NCI-H748 (cell line): ENCODE data around the gene PIP4K2C.
A peak's percentile ranks its signal among the peaks of the same experiment; 100 is the strongest.
"Not testable (repeated sequence)": the region's sequence is repeated elsewhere in the genome, so short reads cannot be mapped to it uniquely, and the experiment has no call there.

Experiments
- DNase-seq: peaks from one replicate; lab custom pipeline; 2025; ENCODE audit not compliant: unreplicated experiment; lab: John Stamatoyannopoulos, UW

The PIP4K2C gene

DNA sequence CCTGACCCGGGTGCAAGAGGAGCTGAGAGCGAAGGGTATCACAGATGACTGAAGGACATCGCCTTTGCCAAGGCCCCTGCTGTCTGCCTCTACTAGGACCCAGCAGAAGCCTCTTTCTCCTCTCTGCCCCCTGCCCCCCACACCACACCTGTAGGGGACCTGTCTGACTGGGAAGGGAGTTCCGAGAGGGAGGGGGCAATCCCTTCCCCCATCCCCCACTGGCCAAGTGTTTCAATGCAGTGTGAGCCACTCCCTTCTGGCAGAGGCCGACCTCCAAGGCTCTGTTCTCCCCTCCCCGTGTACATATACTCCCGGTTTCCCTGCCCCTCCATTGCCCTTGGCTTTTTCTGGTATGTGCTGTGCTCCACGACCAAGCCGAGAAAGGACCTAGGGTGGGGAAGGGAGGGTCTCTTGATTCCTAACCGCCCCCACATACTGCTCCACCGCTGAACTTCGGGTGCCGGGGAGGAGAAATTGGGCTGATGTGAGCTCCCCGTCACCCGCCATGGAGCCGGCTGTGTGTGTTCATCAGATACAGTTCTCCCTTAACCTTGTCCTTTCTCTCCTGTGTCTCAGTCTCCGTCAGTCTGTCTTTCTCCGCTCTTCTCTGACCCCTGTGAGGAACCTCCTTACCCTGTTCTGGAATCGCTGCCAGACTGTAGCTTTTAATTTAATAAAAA lies 18.2 kb downstream of the PIP4K2C start:
- DNase-seq = no peak

DNA sequence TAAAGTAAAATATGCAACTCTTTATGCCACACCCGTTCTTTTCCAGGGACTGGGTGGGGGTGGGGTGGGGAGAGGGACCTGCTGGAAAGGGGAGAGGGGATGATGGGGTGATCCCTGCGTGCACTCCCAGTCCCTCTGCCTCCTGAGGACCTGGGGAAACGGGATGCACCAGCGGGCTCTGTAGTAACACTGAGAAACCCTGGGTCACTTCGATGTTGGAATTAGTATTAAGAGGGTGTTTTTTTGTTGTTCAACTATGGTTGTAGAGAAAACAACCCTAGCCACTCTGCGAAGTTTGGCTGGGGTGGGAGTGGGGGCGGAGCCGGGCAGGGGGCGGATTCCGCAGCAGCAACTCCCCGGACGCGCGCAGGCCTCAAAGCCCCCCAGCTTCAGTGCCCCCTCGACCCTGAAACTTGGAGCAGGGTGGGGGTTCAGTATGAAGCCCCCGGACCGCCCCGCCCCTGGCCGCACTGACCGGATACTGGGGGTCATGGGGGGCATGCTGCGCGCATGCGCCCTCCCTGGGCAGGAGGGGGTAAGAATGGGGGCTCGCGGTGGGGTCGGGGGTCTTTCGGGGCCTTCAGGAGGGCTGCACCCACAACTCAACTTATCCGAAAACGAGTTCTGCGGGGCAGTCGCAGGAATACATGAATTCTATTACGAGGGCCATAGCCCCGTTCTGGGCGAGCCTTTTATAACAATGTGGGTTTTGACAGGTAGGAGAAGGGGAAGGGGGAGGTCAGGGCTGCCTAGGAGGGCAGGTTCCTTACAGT lies 19.0 kb downstream of the PIP4K2C start:
- no peak for DNase-seq

DNA sequence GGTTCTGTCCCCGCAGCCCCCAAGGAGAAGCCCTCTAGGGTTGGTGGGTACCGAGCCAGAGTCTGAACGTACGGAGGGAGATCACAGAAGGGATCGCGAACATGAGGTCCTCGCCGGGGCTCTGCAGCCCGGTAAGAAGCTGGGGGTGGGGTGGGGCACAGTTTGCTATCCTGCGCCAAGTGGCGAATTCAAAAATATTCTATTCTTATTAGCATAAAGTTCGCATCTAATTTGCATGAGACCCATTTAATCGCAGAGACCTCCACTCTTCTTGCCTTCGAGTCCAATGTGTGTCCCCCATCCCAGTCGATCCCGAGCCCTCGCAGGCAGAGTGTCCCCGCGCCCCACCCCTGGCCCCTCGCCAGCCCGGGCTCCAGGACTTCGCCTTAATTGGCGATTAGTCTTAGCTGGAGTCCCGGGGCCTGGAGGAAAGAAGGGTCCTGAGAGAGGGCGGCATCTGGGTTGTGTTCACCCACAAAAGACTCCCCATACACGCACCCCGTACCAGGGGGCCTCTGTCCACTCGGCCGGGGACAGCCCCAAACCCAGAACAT lies 19.6 kb downstream of the PIP4K2C start:
- DNase-seq = no peak

DNA sequence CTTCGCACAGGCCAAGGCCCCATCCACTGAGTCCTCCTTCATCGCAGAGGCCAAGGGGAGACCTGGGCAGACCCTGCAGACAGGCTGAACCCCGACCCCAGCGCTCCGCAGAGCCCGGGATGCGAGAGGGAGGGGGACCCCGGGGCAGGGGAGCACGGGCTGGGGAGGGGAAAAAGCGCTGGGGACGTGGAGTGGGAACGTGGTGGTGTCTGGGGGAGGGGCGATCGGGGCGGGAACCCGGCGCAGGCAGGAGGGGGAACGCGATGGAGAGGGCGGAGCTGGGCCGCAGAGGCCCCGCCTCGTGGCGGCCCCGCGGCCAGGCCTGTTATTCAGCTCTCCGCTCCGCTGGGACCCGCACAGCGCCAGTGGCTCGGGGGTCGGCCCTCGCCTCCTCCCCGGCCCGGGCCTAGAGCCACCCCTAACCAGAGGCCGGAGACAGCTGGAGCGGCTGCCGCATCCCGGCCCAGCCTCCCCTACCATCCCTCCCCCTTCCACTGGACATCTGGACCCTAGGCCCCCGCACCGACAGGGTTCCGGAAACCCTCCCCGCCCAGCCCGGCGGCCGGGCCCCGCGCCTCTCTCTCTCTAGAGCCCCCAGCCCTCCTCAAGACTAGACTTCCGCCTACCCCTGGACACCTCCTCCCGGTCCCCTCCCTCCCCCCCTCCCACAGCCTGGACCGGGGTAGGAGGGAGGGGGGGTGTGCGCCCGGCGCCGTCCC lies 20.3 kb downstream of the PIP4K2C start, which contains the start of gene ARHGEF25:
Gene ARHGEF25 (plus strand): TSS at position 328 of the 719 bp plus-strand sequence. CDS start 460 bp downstream, outside the sequence.
- DNase-seq = peak; percentile 80

DNA sequence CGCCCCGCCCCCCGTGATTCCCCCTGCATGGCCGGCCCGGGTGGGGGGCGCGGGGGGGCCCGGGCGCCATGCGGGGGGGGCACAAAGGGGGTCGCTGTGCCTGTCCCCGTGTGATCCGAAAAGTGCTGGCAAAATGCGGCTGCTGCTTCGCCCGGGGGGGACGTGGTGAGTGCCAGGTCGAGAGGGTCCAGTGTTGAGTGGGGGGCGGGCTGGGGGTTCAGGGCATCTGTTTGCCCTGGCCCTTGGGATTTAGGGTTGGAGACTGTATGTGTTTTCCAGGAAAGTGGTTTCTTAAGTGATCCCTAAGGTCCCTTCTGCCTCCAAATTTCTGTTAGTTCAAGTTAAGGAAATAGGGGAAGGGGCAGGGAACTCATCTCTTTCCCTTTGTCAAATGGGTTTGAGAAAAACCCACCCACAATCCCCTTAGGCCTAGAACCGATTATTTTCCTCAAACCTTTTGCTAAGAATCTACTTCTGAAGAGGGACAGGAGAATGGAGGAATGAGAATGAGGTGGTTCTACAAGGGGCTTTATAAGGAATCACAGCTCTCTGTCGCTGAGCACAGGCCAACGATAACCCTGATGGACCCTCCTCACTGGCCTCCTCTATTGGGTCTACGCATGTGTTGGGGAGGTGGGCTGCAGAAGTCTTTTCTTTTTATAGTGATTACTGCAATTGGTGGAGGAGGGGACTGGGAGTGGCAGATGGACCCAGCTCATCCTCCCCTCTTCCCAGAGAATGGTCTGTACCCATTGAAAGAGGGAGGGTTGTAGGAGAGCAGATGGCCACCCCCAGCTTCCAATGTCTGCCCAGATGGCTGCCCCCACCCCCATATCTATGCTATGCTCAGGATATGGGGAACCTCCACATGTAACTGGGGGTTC lies 21.1 kb downstream of the PIP4K2C start:
- no peak for DNase-seq

DNA sequence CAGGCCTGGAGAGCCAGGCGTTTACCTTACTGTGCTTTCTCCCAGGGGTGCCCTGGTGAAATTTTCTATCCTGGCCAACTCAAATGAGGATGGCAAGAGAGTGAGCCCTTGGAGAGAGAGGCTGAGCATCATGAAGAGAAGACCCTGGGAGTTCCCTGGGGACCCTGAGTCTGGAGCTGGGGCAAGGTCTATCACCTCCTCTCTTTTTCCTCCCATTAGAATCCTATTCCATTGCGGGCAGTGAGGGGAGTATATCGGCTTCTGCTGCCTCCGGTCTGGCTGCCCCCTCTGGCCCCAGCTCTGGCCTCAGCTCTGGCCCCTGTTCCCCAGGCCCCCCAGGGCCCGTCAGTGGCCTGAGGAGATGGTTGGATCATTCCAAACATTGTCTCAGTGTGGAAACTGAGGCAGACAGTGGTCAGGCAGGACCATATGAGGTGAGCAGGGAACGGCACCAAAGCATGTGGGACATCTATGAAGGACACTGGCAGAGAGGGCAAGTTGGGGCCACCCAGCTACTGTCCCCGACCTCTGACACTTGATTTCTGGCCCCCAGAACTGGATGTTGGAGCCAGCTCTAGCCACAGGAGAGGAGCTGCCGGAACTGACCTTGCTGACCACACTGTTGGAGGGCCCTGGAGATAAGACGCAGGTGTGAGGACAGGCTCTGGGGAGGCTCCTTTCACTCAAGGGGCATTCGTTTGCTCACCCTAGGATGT lies 21.9 kb downstream of the PIP4K2C start:
- no peak for DNase-seq

DNA sequence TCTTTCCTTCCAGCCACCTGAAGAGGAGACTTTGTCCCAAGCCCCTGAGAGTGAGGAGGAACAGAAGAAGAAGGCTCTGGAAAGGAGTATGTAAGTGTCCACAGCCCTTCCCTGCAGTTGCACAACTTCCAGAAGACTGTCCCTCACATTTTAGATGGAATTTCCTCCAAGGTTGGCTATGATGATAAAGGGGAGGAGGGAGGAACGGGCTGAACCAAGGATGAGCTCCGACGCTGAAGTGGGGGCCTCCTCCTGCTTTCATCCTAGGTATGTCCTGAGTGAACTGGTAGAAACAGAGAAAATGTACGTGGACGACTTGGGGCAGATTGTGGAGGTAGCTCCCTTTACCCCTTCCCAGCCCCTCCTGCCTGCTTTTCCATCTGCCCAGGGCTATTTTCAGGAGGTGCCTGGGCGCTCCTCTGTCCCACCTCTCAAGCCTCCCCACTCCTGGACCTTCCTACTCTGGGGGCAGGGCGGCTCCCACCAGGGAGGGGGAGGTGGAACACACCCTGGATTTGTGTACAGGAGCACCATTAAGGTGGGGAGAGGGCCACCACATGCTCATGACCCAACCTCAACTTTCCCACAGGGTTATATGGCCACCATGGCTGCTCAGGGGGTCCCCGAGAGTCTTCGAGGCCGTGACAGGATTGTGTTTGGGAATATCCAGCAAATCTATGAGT lies 22.6 kb downstream of the PIP4K2C start:
- DNase-seq = no peak

DNA sequence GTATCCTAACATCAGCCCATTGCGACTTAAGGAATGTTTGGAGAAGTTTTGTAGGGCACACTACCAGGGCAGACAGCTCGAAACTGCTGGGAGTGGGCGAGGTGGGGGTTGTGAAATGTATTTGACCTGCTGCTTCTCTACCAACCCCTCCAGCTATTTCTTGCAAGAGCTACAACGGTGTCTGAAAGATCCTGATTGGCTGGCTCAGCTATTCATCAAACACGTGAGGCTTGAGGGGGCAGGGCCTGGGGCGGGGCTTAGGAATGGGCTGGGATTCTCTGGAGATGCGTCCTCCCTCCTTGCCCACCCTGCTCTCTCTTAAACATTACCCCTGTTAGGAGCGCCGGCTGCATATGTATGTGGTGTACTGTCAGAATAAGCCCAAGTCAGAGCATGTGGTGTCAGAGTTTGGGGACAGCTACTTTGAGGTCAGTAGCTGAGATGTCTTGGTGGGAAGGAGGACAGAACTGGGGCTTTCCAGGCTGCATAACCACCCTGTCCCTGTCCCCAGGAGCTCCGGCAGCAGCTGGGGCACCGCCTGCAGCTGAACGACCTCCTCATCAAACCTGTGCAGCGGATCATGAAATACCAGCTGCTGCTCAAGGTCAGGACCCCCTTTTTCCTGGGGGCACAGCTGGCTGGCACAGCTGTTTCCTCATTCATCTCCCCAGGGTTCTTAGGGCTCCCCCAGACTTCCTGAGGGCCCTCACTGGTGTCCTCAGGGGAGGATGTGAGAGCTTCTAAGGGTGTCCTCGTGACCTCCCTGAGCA lies 23.4 kb downstream of the PIP4K2C start:
- DNase-seq = peak; percentile 13

DNA sequence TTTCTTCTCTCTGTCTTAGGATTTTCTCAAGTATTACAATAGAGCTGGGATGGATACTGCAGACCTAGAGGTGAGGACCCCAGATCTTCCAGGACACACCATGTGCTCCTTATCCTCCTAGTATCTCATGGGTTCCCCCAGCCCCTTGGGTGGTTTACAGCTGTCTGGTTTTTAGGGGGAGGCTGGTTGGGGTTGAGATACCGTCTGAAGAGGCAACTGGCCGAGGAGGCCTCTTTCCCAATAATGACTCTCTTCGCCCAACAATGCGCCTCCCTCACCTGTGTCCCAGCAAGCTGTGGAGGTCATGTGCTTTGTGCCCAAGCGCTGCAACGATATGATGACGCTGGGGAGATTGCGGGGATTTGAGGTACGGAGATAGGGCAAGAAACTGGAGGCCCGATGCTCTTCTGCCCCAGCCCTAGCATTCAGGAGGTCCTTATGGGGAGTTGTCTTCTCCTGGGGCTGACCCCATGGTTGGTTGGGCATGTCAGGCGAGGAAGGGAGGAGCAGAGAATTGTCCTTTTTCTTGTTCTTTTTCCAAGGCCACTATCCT lies 24.0 kb downstream of the PIP4K2C start:
- no peak for DNase-seq

DNA sequence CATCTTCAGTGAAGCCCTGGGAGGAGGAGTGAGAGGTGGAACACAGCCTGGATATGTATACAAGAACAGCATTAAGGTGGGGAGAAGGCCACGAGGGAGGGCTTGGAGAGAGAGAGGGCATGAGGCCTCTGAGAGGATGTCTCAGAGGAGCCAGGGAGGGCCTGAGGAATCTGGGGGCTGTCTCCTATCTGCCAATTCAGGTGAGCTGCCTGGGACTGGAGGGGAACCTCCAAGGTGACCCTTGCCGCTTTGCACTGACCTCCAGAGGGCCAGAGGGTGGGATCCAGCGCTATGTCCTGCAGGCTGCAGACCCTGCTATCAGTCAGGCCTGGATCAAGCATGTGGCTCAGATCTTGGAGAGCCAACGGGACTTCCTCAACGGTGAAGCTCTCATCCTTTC lies 24.6 kb downstream of the PIP4K2C start:
- DNase-seq = no peak

DNA sequence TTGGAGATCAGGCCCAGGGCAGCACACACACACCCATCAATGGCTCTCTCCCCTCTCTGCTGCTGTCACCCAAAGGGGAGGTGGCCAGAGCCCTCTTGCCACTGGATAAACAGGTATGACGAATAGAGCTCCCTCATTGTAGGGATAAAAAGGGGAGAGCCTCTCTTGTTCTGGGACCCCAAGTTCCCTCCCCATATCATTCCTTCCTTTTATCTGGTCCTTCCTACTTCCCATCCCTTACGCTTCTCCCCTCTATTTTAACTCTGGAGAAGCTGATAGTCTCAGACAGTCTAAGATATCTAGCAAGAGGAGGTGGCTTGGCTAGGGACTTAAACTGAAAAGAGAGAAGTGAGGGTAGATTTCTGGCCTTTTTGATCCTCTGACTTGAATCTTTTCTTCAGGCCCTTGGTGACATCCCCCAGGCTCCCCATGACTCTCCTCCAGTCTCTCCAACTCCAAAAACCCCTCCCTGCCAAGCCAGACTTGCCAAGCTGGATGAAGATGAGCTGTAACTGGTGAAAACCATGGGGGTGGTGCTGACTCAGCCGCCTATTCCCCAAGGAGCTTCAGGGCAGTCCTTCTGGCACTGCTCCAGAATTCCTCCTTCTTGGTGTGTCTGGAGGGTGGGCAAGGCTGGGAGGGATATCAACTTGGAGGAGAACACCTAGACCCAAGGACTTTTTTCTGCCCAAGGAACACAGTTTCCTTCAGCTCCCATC lies 25.6 kb downstream of the PIP4K2C start:
- DNase-seq = no peak

DNA sequence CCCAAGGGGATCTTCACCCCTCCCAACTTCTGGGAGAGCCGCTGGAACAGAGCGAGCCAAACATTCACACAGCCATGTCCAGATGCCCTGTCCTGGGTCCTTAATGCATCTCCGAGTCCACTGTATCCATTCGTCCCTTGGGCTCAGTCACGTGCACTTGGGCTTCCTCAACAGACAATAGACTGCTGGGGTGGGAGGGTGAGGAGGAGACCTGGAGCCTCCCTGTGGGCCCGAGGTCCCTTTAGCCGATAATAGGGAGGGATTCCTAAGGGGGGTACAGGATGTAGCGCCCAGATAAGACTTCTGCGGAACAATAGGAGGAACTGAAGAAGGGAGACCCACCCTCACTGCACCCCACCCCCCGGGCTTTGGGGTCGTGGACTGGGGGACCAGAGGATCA lies 26.9 kb downstream of the PIP4K2C start:
- no peak for DNase-seq

DNA sequence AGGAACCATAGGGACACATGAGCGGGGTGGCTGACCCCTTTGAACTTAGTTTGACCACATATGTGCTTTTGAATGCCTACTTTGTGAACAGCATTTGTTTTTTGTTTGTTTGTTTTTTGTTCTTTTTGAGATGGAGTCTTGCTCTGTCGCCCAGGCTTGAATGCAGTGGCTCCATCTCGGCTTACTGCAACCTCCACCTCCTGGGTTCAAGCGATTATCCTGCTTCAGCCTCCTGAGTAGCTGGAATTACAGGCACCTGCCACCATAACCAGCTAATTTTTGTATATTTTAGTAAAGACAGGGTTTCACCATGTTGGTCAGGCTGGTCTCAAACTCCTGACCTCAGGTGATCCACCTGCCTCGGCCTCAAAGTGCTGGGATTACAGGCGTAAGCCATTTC lies 27.4 kb downstream of the PIP4K2C start:
- DNase-seq = not testable (repeated sequence)

DNA sequence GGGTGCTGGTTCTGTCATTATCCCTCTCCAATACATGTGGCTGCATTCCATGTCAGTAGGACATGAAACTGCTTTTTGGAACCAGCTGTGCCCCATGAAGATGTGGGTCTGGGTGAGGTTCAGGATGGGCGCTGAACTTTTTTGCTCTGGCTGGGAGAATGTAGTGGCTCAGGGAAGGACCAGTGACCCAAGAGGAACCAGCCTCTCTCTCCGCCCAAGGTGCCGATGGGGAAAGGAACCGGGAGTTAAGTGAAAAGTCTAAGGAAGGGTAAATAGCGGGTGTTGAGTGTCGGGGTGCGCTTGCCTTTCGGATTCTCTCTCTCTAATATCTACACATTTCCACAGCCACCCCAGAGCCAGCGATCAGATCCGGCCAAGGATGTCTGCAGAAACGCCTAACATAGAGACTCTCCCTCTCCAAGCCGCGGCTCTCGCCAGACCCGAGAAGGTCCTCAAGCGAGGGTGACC lies 28.0 kb downstream of the PIP4K2C start:
- no peak for DNase-seq

DNA sequence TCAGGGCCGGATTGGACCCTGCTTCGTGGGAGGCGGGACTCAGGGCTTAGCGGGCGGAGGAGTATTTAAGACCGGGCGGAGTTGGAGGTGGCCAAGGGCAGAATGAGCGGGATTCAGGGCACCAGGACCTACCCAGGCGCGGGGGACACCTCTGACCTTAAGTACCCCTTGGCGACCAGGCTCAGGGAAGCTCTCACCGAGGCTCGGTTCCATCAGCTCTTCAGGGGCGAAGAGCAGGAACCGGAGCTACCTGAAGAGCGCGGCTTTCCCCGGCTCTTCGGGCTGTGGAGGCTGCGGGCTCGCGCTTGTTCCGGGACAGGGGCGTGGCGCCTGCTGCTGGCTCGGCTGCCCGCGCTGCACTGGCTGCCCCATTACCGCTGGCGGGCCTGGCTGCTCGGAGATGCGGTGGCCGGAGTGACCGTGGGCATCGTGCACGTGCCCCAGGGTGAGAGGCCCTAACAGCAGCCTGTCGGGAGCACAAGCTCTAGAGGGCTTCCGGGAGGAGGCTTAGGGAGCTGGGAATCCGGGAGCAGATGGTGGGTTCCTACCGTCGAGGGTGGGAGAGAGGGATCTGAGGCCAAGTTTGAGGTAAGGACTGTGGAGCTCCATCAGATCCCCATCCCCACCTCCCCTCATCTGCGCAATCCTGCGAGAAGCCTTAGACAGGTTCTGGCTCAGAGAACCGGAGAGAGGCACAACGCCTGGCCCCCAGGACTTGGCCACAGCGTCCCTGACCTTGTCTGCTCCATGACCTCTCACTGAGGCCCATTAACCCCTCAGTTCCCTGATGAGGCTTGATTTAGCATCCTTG lies 28.6 kb downstream of the PIP4K2C start:
- no peak for DNase-seq

DNA sequence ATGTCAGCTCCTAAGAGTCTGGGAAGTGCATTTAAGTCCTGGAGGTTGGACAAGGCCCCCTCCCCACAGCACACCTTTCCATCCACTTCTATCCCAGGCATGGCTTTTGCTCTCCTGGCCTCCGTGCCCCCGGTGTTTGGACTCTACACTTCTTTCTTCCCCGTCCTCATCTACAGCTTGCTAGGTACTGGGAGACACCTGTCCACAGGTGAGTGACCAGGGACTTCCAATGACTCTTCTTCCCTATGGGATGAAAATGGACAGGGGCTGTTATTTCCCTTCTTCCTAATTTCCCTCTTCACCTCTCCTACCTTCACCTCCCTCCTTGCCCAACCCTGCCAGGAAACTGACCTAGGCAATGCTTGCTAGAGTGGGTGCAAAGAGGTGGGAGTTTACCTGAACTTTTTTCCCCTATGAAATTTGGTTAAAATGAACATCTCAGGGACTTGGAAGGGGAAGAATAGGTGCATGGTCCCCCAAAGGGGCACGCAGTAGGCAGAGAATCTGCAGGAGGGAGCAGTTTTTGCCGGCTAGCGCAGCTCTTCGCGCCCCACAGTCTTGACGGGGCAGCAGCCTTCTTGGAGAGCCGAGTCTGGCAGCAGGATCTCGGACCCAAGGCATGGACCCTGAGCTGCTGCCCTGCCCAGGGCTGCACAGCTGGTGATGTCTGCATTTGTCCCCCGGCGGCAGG lies 29.4 kb downstream of the PIP4K2C start:
- DNase-seq = no peak
